ENCODE measurements around the gene LPGAT1. TPM values are rescaled to one million over a fixed set of nuclear protein-coding genes. Genes with fewer than 3 reads are reported as not detected.

The LPGAT1 gene
- total RNA-seq, 1 experiment from 2014 or later, result 41.7 TPM

DNA sequence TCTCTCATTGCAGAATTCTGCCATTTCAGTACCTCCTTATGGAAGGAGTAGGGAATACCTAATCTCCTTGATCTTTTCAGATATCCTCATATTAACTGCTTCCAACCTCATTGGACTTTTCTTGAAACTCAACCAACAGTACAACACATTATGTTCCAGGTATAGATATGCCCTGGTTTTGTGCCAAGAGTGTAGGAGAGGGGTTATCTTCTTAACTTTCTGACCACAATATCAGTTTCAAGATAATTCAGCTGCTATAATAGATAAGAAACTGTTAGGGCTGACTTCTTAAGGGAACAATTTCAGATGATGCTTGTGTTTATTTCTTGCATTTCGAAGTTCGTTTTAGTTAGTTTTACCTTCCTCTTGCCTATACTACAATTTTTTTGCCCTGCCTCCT lies 2.1 kb upstream of the LPGAT1 start:
- Histone ChIP-seq H3K27me3 (ENCODE audit: low read length) (peaks cover 7% of the 10 kb centered on the region; the same call in 1 of the 2 replicates), H3K4me1 (ENCODE audit: insufficient read depth, low read length) (peaks cover 7% of the 10 kb centered on the region; the same call in 1 of the 2 replicates), H3K36me3 (ENCODE audit: low read depth, low read length) (no peaks in the 10 kb centered on the region), H3K27ac (ENCODE audit: low read length) (no peak overlapping the region), H3K4me2 (ENCODE audit: low read length) (no peak overlapping the region), H3K9me2 (replicated peaks; ENCODE audit: low read length) (no peaks in the 10 kb centered on the region), H3K9me3 (ENCODE audit: low read length) (no peaks in the 10 kb centered on the region), H3K79me2 (ENCODE audit: low read length) (peaks cover 9% of the 10 kb centered on the region; the same call in 1 of the 2 replicates), H3K4me3 (ENCODE audit: low read length) (no peak overlapping the region), H4K20me1 (ENCODE audit: low read length) (no peaks in the 10 kb centered on the region), H3F3A (ENCODE audit: low read length, unreplicated experiment) (no peaks in the 10 kb centered on the region), H2AFZ (ENCODE audit: low read length) (no peak overlapping the region), H3K9ac (ENCODE audit: low read length) (no peak overlapping the region)
- ChIA-PET CTCF (no interaction called here), POLR2A (ENCODE audit: unreplicated experiment) (no interaction called here)
- DNase-seq (no peak), ATAC-seq (no peak)
- TF ChIP-seq EZH2phosphoT487 (IDR thresholded peaks at IDR 0.05; ENCODE audit: borderline replicate concordance, low read length), result no peak
- TF ChIP-seq, protein P1, sequence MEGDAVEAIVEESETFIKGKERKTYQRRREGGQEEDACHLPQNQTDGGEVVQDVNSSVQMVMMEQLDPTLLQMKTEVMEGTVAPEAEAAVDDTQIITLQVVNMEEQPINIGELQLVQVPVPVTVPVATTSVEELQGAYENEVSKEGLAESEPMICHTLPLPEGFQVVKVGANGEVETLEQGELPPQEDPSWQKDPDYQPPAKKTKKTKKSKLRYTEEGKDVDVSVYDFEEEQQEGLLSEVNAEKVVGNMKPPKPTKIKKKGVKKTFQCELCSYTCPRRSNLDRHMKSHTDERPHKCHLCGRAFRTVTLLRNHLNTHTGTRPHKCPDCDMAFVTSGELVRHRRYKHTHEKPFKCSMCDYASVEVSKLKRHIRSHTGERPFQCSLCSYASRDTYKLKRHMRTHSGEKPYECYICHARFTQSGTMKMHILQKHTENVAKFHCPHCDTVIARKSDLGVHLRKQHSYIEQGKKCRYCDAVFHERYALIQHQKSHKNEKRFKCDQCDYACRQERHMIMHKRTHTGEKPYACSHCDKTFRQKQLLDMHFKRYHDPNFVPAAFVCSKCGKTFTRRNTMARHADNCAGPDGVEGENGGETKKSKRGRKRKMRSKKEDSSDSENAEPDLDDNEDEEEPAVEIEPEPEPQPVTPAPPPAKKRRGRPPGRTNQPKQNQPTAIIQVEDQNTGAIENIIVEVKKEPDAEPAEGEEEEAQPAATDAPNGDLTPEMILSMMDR (conservative IDR thresholded peaks at IDR 0.05; ENCODE audit: low read depth, low read length), result no peak
- no peak for TF ChIP-seq EZH2 (IDR thresholded peaks at IDR 0.05; ENCODE audit: low read length, unreplicated experiment)
- intact Hi-C loops (cut with micrococcal nuclease), result no loop called here
- BruUV-seq (replicated peaks), result no TSS peak

DNA sequence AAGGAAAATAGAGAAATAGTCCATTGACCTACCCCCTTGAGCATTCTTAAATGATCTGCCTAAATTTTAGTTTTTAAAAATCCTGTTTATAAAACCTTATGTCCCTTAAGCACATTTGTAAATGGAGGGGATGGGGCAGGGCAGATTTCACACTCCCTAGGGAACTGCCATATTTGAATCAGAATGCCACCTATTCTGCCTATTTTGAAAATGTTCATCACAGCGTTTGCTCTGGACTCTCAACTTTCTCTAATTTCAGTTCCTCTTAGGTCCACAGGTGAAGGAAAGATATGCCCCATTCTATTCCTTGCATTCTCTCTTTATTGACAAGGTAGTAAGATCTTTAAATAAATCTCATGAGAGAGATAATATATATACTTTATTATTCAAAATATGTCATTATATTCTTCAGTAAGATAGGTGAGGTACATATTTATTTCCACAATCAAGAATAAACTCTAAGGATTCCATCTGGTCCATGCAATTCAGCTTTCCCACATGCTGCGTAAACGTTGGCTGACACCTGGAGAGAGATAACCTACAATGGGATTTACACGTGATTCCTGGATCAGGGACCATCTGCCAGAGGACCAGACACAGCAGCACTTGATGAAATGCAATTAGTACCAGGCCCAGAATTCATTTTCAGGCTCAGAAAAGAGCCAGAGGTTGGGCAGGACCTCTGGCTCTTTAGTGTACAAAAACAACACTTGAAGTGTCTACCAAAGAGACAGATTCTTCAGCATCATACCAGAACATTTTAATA lies 1.2 kb upstream of the LPGAT1 start:
- ChIA-PET POLR2A (ENCODE audit: unreplicated experiment) (no interaction called here), CTCF (no interaction called here)
- H3K9me2 ChIP-seq (replicated peaks; ENCODE audit: low read length), result no peaks in the 10 kb centered on the region
- H3K27ac ChIP-seq (ENCODE audit: low read length), result no peak overlapping the region
- H3K9me3 ChIP-seq (ENCODE audit: low read length), result no peaks in the 10 kb centered on the region
- no peaks in the 10 kb centered on the region for H4K20me1 ChIP-seq (ENCODE audit: low read length)
- BruUV-seq (replicated peaks), result no TSS peak
- ATAC-seq (no peak), DNase-seq (no peak)
- TF ChIP-seq, protein P1 (conservative IDR thresholded peaks at IDR 0.05; ENCODE audit: low read depth, low read length), result no peak
- TF ChIP-seq EZH2 (IDR thresholded peaks at IDR 0.05; ENCODE audit: low read length, unreplicated experiment) (no peak), EZH2phosphoT487 (IDR thresholded peaks at IDR 0.05; ENCODE audit: borderline replicate concordance, low read length) (no peak)
- no peak overlapping the region for H3K9ac ChIP-seq (ENCODE audit: low read length)
- H3K79me2 ChIP-seq (ENCODE audit: low read length), result peaks cover 9% of the 10 kb centered on the region; the same call in 1 of the 2 replicates
- no peaks in the 10 kb centered on the region for H3F3A ChIP-seq (ENCODE audit: low read length, unreplicated experiment)
- H3K36me3 ChIP-seq (ENCODE audit: low read depth, low read length), result no peaks in the 10 kb centered on the region
- peaks cover 4% of the 10 kb centered on the region; the same call in 1 of the 2 replicates for H3K27me3 ChIP-seq (ENCODE audit: low read length)
- H3K4me1 ChIP-seq (ENCODE audit: insufficient read depth, low read length), result peaks cover 7% of the 10 kb centered on the region; the same call in 1 of the 2 replicates
- intact Hi-C loops (cut with micrococcal nuclease), result no loop called here
- no peak overlapping the region for H3K4me2 ChIP-seq (ENCODE audit: low read length)
- H2AFZ ChIP-seq (ENCODE audit: low read length), result no peak overlapping the region
- H3K4me3 ChIP-seq (ENCODE audit: low read length), result no peak overlapping the region

DNA sequence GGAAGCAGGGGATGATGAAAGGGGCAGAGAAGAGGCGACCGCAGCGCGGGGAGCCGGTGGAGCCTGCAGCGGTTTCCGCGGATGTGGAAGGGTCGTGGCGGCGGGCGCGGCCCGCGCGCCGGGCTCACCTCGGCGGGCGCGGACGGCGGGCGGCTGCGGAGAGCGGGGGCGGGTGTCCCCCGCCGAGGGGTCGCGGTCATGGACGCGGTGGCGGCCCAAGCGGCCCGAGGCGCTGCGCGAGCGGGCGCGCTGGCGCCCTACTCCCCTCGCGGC lies 572 bp downstream of the LPGAT1 start:
- no TSS peak for BruUV-seq (replicated peaks)
- H3K4me1 ChIP-seq (ENCODE audit: insufficient read depth, low read length), result peaks cover 13% of the 10 kb centered on the region; the same call in 1 of the 2 replicates
- peak overlapping the region; percentile 89 for H3K4me2 ChIP-seq (ENCODE audit: low read length)
- peak overlapping the region; percentile 84 for H3K4me3 ChIP-seq (ENCODE audit: low read length)
- no peaks in the 10 kb centered on the region for H3K36me3 ChIP-seq (ENCODE audit: low read depth, low read length)
- DNase-seq (no peak), ATAC-seq (peak; percentile 11; the same call in 1 of the 2 replicates)
- intact Hi-C loops (cut with micrococcal nuclease), result loop anchor here (1.0 kb wide), 3 partner anchors 114 to 150 kb away; no protein-coding TSS in a partner anchor
- H4K20me1 ChIP-seq (ENCODE audit: low read length), result no peaks in the 10 kb centered on the region
- POLR2A ChIA-PET (ENCODE audit: unreplicated experiment), result no interaction called here
- CTCF ChIA-PET, result no interaction called here
- TF ChIP-seq EZH2 (IDR thresholded peaks at IDR 0.05; ENCODE audit: low read length, unreplicated experiment), result no peak
- TF ChIP-seq EZH2phosphoT487 (IDR thresholded peaks at IDR 0.05; ENCODE audit: borderline replicate concordance, low read length), result no peak
- peak overlapping the region; percentile 81; the same call in 1 of the 2 replicates for H3K9ac ChIP-seq (ENCODE audit: low read length)
- no peaks in the 10 kb centered on the region for H3K27me3 ChIP-seq (ENCODE audit: low read length)
- H3K79me2 ChIP-seq (ENCODE audit: low read length), result peaks cover 9% of the 10 kb centered on the region; the same call in 1 of the 2 replicates
- H3K27ac ChIP-seq (ENCODE audit: low read length), result no peak overlapping the region
- H3F3A ChIP-seq (ENCODE audit: low read length, unreplicated experiment), result no peaks in the 10 kb centered on the region
- no peaks in the 10 kb centered on the region for H3K9me2 ChIP-seq (replicated peaks; ENCODE audit: low read length)
- H3K9me3 ChIP-seq (ENCODE audit: low read length), result no peaks in the 10 kb centered on the region
- peak overlapping the region; percentile 91 for H2AFZ ChIP-seq (ENCODE audit: low read length)

Measured in PC-3 (cell line).